Adipose tissue (tissue), 3 donors: ENCODE measurements around the gene IL17RD. TPM values are rescaled to one million over a fixed set of nuclear protein-coding genes. Genes with fewer than 3 reads are reported as not detected.

Experiments used
- H3K27ac ChIP-seq: one replicate; pipeline ENCODE4 v1.5.1; 2013; ENCODE audit warnings: low read depth, low read length
- WGBS, 3 donors: extraction: QIAGEN DNeasy Blood & Tissue Kit; methylation state at CpG; one replicate each; pipeline ENCODE4 v1.1.7; 2013; 5-methylcytosine and 5-hydroxymethylcytosine counted together
- polyA plus RNA-seq, 3 donors: library from polyadenylated mRNA; stranded (reverse); fragments of 200-250 nt; gene quantifications; one replicate each; pipeline ENCODE4 v1.2.3, GENCODE V29; 2013
- donor health status: healthy with polysubstance abuse.
- donor health status: Bipolar disorder and iron deficiency.
- donor health status: healthy.

The IL17RD gene
- polyA plus RNA-seq, 3 donors: 0.60 to 3.1 (median 0.85) TPM

DNA sequence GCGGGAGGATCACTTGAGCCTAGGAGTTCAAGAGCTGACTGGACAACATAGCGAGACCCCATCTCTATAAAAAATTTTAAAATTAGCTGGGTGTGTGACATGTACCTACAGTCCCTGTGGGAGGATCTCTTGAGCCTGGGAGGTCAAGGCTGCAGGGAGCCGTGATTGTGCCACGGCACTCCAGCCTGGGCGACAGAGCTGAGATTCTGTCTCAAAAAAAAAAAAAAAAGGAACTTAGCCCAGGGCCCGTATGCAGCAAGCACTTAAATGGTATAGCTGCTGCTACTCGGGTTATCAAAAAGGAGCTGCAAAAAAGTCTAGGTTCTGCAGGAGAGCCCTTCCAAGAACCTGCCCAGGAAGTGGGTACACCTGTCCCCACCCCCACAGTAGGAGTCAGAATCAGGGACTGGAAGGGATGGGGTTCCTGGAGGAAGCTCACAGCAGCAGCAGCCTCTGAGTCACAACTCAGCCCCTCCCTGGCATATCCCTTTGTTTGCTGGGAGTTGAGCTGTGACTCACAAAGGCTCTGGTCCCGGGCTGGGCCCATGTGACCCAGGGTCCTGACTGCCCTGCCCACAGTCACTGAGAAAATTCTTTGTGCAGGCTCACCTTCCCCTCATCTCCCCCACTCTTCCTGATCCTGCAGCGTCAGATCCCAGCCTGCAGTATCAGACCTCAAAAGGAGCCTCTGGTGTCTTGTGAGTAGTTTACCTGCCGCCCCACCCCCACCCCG lies 104.9 kb downstream of the IL17RD start, which contains the start of gene SPATA12:
Gene SPATA12, plus strand, starts transcription at position 576 of the 733 bp plus-strand sequence. CDS start 13,031 bp downstream, outside the sequence.
- no peak within 1 kb of the TSS for H3K27ac ChIP-seq
- 45 to 73% (median 48%) methylated on average over 11 of the region's 11 CpGs for WGBS, 3 donors

DNA sequence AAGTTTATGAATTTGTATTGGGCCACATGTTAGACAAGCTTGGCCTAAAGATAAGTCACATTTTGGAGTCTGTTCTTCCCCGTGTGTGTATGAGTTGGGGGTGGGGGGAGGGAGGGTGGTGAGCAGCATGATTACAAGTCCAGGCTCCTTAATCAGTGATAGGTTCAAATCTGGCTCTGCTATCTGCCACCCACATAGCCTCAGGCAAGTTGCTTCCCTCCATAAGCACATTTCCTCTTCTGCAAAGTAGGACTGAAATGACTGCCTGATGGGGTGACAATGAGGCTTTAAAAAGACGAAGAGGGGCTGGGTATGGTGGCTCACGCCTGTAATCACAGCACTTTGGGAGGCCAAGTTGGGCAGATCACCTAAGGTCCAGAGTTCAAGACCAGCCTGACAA lies 105.7 kb downstream of the IL17RD start:
- H3K27ac ChIP-seq: no peak overlapping the region
- WGBS, 3 donors: 48 to 76% (median 69%) methylated on average over 3 of the region's 3 CpGs

- no peak overlapping the region for H3K27ac ChIP-seq
- 63 to 78% (median 75%) methylated on average over 6 of the region's 6 CpGs for WGBS, 3 donors
Measured at GRCh38 chr3:57057351-57057750, 107.8 kb downstream of the IL17RD start.

DNA sequence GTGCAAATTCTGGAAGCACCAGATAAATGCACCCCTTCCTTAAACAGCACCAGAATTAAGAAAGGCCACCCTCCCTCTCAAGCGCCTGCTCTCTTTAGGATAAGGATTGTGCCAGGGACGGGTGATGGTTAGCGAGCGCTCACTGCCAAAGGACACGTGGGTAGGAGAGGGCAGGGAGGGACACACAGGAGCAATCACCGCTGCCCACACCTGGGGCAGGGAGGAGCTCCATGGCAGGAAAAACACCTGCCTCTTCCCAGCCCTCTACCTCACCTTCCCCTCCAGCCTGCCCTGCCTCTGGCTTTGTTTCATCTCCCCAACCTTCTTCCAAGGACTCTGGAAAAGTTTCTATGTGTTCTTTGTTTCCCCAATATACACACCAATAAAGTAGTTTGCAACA lies 112.0 kb downstream of the IL17RD start:
- 86 to 95% (median 95%) methylated on average over 6 of the region's 6 CpGs for WGBS, 3 donors

GRCh38 chr3:57052662-57053061 lies 112.5 kb downstream of the IL17RD start:
- WGBS, 3 donors: 89 to 94% (median 92%) methylated on average over 5 of the region's 5 CpGs
- H3K27ac ChIP-seq: no peak overlapping the region

More for the DNA sequence above, 112.0 kb downstream of the IL17RD start:
- no peak overlapping the region for H3K27ac ChIP-seq

GRCh38 chr3:57048728-57049127 lies 116.4 kb downstream of the IL17RD start:
- no peak overlapping the region for H3K27ac ChIP-seq

DNA sequence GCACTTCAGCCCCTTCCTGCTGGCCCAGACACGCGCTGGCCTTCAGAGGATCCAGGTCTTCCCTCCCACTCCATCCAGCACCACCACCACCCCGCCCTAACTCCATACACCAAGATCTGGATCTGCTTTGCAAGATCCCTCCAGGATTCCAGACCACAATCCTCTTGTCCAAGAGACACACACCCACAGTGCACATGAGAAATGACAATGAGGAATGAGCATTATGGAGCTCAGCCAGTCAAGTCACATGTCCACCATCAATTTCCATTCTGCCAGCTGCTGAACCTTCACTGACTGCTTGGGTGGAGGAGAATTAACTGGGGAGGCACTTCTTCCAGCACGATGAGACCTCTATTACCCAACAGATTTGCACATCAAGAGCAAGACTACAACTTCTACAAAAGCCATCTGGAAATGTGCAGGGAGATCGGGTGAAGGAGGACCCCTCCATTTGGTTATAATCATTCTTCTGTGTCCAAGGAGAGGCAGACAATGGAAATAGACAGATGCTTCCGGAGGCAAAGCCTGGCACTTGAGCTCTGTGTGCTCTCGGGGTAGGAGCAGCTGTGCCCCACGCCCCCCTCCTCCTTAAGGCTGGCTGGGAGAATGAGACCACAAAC lies 117.0 kb downstream of the IL17RD start:
- 41 to 73% (median 42%) methylated on average over 8 of the region's 8 CpGs for WGBS, 3 donors
- no peak overlapping the region for H3K27ac ChIP-seq

More at GRCh38 chr3:57048728-57049127, 116.4 kb downstream of the IL17RD start:
- 82 to 84% (median 82%) methylated on average over 4 of the region's 4 CpGs for WGBS, 3 donors

- 48 to 65% (median 51%) methylated on average over 7 of the region's 7 CpGs for WGBS, 3 donors
- H3K27ac ChIP-seq: no peak overlapping the region
Measured at GRCh38 chr3:57046101-57046765, 118.9 kb downstream of the IL17RD start.

- WGBS, 3 donors: 0% methylated on average over 1 of the region's 1 CpG
- H3K27ac ChIP-seq: no peak overlapping the region
Measured at GRCh38 chr3:57043518-57043917, 121.6 kb downstream of the IL17RD start.

GRCh38 chr3:57041674-57042073 lies 123.5 kb downstream of the IL17RD start:
- WGBS, 3 donors: 46 to 59% (median 53%) methylated on average over 6 of the region's 6 CpGs
- no peak overlapping the region for H3K27ac ChIP-seq

Other genes with a start within 250 kb of the IL17RD start
- gene SPATA12, start 104.7 kb downstream of the IL17RD start, polyA plus RNA-seq: under 1 TPM in 1 of 3 donors, not detected in 2; 0.11 TPM
- gene HESX1, start 34.6 kb upstream of the IL17RD start, polyA plus RNA-seq: under 1 TPM; 0.56 to 0.64 (median 0.61) TPM
- gene APPL1, start 62.4 kb upstream of the IL17RD start, polyA plus RNA-seq: 10 to 100 TPM; 16.2 to 21.9 (median 19.5) TPM
- not detected for gene ASB14, start 127.3 kb upstream of the IL17RD start, polyA plus RNA-seq